GM10248 (cell line): ENCODE measurements around the gene FBXO31.

Experiments used
- CTCF ChIA-PET: fragments of 300-600 bp; sonication (Branson Sonifier 250); formaldehyde crosslinking; extraction: SDS; loops from one replicate; lab custom pipeline; 2021; ENCODE audit warnings: antibody characterized with exemption; lab: Yijun Ruan, JAX
- POLR2A ChIA-PET: fragments of 350-650 bp; sonication (Branson Sonifier 250); formaldehyde crosslinking; extraction: SDS; loops from one replicate; lab custom pipeline; 2020; ENCODE audit warnings: antibody characterized with exemption; lab: Yijun Ruan, JAX
- DNase-seq: peaks from one replicate; pipeline ENCODE4 v3.0.0; 2012; ENCODE audit errors: extremely low spot score
- CTCF ChIP-seq: IDR thresholded peaks from 2 replicates; pipeline ENCODE4 v1.5.1; 2012; ENCODE audit warnings: mild to moderate bottlenecking, low read depth; ENCODE audit errors: extremely low read depth, missing control alignments, control extremely low read depth

The FBXO31 gene

GRCh38 chr16:87417528-87417910 lies 33.9 kb upstream of the FBXO31 start:
- POLR2A ChIA-PET: no interaction called here
- TF ChIP-seq CTCF: no peak
- CTCF ChIA-PET: interaction anchor here (1.3 to 1.8 kb wide), 4 partner anchors 8 to 219 kb away, joined by 3 to 12 read pairs (median 5); no protein-coding TSS in a partner anchor

GRCh38 chr16:87416826-87417527 lies 33.4 kb upstream of the FBXO31 start:
- TF ChIP-seq CTCF: peak; percentile 53
- CTCF ChIA-PET: interaction anchor here (0.8 to 1.8 kb wide), 6 partner anchors 8 to 219 kb away, joined by 3 to 12 read pairs (median 4); no protein-coding TSS in a partner anchor
- no peak for DNase-seq
- POLR2A ChIA-PET: no interaction called here

More at GRCh38 chr16:87417528-87417910, 33.9 kb upstream of the FBXO31 start:
- no peak for DNase-seq

- CTCF ChIA-PET: no interaction called here
- POLR2A ChIA-PET: no interaction called here
- TF ChIP-seq CTCF: no peak
- DNase-seq: no peak
Measured at GRCh38 chr16:87415441-87415840, 31.9 kb upstream of the FBXO31 start.

- TF ChIP-seq CTCF: no peak
- ChIA-PET CTCF (no interaction called here), POLR2A (no interaction called here)
- no peak for DNase-seq
Measured at GRCh38 chr16:87414251-87414680, 30.7 kb upstream of the FBXO31 start.

- no peak for TF ChIP-seq CTCF
- CTCF ChIA-PET: no interaction called here
- POLR2A ChIA-PET: no interaction called here
- DNase-seq: no peak
Measured at GRCh38 chr16:87412996-87413421, 29.4 kb upstream of the FBXO31 start.

GRCh38 chr16:87412371-87412995 lies 28.9 kb upstream of the FBXO31 start:
- ChIA-PET CTCF (no interaction called here), POLR2A (interaction anchor here (0.7 kb wide), 1 partner anchor 13 kb away, joined by 3 read pairs; no protein-coding TSS in a partner anchor)
- no peak for DNase-seq
- no peak for TF ChIP-seq CTCF
